HEK293 (cell line): ENCODE measurements around the gene SYNPO2L.
"Not testable (repeated sequence)": the region's sequence is repeated elsewhere in the genome, so short reads cannot be mapped to it uniquely, and the experiment has no call there.

Experiments
- CTCF ChIA-PET: fragments of 350-600 bp; formaldehyde crosslinking; extraction: SDS; loops from one replicate; lab custom pipeline; 2021; ENCODE audit warnings: antibody characterized with exemption; lab: Yijun Ruan, JAX
- POLR2A ChIA-PET: fragments of 300-600 bp; formaldehyde crosslinking; extraction: SDS; loops from one replicate; lab custom pipeline; 2020; ENCODE audit warnings: antibody characterized with exemption, inconsistent platforms; lab: Yijun Ruan, JAX
- H3K27ac ChIP-seq: fragments of 200-500 bp; sonication (Bioruptor generic); 2 replicates; pipeline ENCODE4 v1.5.1; 2014; ENCODE audit warnings: low read depth, low read length, control low read depth, inconsistent platforms; ENCODE audit errors: extremely low read depth
- H3K36me3 ChIP-seq, 2 experiments: fragments of 200-500 bp in 1 of 2; sonication (Bioruptor generic) in 1 of 2; 1 replicate in 1 of 2; 2 replicates in 1 of 2; pipeline ENCODE4 v1.5.1; 2014 to 2017; ENCODE audit warnings: inconsistent platforms in 2 of 2, low read length in 2 of 2; ENCODE audit not compliant: control insufficient read depth in 2 of 2, insufficient read depth in 1 of 2
- H3K4me1 ChIP-seq: fragments of 200-500 bp; sonication (Bioruptor generic); 2 replicates; pipeline ENCODE4 v1.5.1; 2014; ENCODE audit warnings: mild to moderate bottlenecking, low read length, inconsistent platforms; ENCODE audit not compliant: control insufficient read depth, insufficient read depth
- H3K4me3 ChIP-seq: 2 replicates; pipeline ENCODE4 v1.5.1; 2011; ENCODE audit warnings: low read depth, mild to moderate bottlenecking, control low read depth, low read length, moderate library complexity
- H3K9me3 ChIP-seq: fragments of 200-500 bp; sonication (Bioruptor generic); 2 replicates; pipeline ENCODE4 v1.5.1; 2014; ENCODE audit warnings: low read depth, low read length, inconsistent platforms; ENCODE audit not compliant: control insufficient read depth, insufficient read depth
- EGR2 ChIP-seq: fragments of 450-650 bp; formaldehyde crosslinking; IDR thresholded peaks from 2 replicates; pipeline ENCODE4 v1.5.1; 2016; ENCODE audit warnings: low read depth, missing biosample characterization, missing genetic modification characterization
- KLF1 ChIP-seq: fragments of 450-650 bp; formaldehyde crosslinking; IDR thresholded peaks from 2 replicates; pipeline ENCODE4 v1.5.1; 2016; ENCODE audit warnings: missing biosample characterization, missing genetic modification characterization
- REST ChIP-seq: fragments of 450-650 bp; formaldehyde crosslinking; IDR thresholded peaks from 2 replicates; pipeline ENCODE4 v1.5.1; 2016; ENCODE audit warnings: missing biosample characterization, missing genetic modification characterization
- SCRT2 ChIP-seq: fragments of 450-650 bp; formaldehyde crosslinking; IDR thresholded peaks from 2 replicates; pipeline ENCODE4 v1.5.1; 2016; ENCODE audit warnings: missing biosample characterization, missing genetic modification characterization
- SP7 ChIP-seq: fragments of 450-650 bp; formaldehyde crosslinking; IDR thresholded peaks from 2 replicates; pipeline ENCODE4 v1.5.1; 2016; ENCODE audit warnings: missing biosample characterization, missing genetic modification characterization
- ZBTB7A ChIP-seq: fragments of 450-650 bp; formaldehyde crosslinking; IDR thresholded peaks from 2 replicates; pipeline ENCODE4 v1.5.1; 2016; ENCODE audit warnings: low read depth, missing biosample characterization, missing genetic modification characterization
- ZFHX2 ChIP-seq: fragments of 450-650 bp; formaldehyde crosslinking; conservative IDR thresholded peaks from 2 replicates; pipeline ENCODE4 v1.5.1; 2016; ENCODE audit warnings: missing biosample characterization, missing genetic modification characterization
- ZNF140 ChIP-seq: fragments of 450-650 bp; formaldehyde crosslinking; IDR thresholded peaks from 2 replicates; pipeline ENCODE4 v1.5.1; 2016; ENCODE audit warnings: missing biosample characterization, missing genetic modification characterization
- ZNF488 ChIP-seq: fragments of 450-650 bp; formaldehyde crosslinking; IDR thresholded peaks from 2 replicates; pipeline ENCODE4 v1.5.1; 2016; ENCODE audit warnings: missing biosample characterization, missing genetic modification characterization
- ZNF501 ChIP-seq: fragments of 450-650 bp; formaldehyde crosslinking; IDR thresholded peaks from 2 replicates; pipeline ENCODE4 v1.5.1; 2016; ENCODE audit warnings: missing biosample characterization, missing genetic modification characterization
- ZNF548 ChIP-seq: fragments of 450-650 bp; formaldehyde crosslinking; IDR thresholded peaks from 2 replicates; pipeline ENCODE4 v1.5.1; 2016; ENCODE audit warnings: missing biosample characterization, missing genetic modification characterization
- TF ChIP-seq, protein P1 (sequence below): fragments of 450-650 bp; formaldehyde crosslinking; IDR thresholded peaks from 2 replicates; pipeline ENCODE4 v1.5.1; 2016; ENCODE audit warnings: missing biosample characterization, missing genetic modification characterization, borderline replicate concordance

The SYNPO2L gene

GRCh38 chr10:73623056-73623455 is 32.8 kb downstream of the SYNPO2L start:
- H3K4me3 ChIP-seq: no peak overlapping the region

GRCh38 chr10:73620974-73621373 is 34.9 kb downstream of the SYNPO2L start:
- ChIA-PET POLR2A (interaction anchor here (0.6 kb wide), 1 partner anchor 10 kb away, joined by 3 read pairs; no protein-coding TSS in a partner anchor), CTCF (interaction anchor here (1.0 kb wide), 1 partner anchor 91 kb away, joined by 4 read pairs; no protein-coding TSS in a partner anchor)
- not testable (repeated sequence) for H3K9me3 ChIP-seq, H3K27ac ChIP-seq, H3K36me3 ChIP-seq, H3K4me1 ChIP-seq, H3K4me3 ChIP-seq

More at GRCh38 chr10:73623056-73623455, 32.8 kb downstream of the SYNPO2L start:
- H3K36me3 ChIP-seq: no peaks in the 10 kb centered on the region; a peak in 1 of 3 replicates
- ChIA-PET POLR2A (interaction anchor here (0.8 kb wide), 1 partner anchor 69 kb away, joined by 3 read pairs; no protein-coding TSS in a partner anchor), CTCF (interaction anchor here (0.6 to 1.9 kb wide), 2 partner anchors 21 to 37 kb away, joined by 3 to 4 read pairs; no protein-coding TSS in a partner anchor)
- no peak overlapping the region for H3K27ac ChIP-seq
- no peaks in the 10 kb centered on the region for H3K9me3 ChIP-seq
- TF ChIP-seq ZFHX2 (tag by site-specific recombination) (no peak), ZNF548 (tag by site-specific recombination) (no peak), ZNF501 (tag by site-specific recombination) (no peak)
- TF ChIP-seq, protein P1, sequence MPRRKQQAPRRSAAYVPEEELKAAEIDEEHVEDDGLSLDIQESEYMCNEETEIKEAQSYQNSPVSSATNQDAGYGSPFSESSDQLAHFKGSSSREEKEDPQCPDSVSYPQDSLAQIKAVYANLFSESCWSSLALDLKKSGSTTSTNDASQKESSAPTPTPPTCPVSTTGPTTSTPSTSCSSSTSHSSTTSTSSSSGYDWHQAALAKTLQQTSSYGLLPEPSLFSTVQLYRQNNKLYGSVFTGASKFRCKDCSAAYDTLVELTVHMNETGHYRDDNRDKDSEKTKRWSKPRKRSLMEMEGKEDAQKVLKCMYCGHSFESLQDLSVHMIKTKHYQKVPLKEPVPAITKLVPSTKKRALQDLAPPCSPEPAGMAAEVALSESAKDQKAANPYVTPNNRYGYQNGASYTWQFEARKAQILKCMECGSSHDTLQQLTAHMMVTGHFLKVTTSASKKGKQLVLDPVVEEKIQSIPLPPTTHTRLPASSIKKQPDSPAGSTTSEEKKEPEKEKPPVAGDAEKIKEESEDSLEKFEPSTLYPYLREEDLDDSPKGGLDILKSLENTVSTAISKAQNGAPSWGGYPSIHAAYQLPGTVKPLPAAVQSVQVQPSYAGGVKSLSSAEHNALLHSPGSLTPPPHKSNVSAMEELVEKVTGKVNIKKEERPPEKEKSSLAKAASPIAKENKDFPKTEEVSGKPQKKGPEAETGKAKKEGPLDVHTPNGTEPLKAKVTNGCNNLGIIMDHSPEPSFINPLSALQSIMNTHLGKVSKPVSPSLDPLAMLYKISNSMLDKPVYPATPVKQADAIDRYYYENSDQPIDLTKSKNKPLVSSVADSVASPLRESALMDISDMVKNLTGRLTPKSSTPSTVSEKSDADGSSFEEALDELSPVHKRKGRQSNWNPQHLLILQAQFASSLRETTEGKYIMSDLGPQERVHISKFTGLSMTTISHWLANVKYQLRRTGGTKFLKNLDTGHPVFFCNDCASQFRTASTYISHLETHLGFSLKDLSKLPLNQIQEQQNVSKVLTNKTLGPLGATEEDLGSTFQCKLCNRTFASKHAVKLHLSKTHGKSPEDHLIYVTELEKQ (tag by site-specific recombination): no peak
- H3K4me1 ChIP-seq: no peaks in the 10 kb centered on the region

DNA sequence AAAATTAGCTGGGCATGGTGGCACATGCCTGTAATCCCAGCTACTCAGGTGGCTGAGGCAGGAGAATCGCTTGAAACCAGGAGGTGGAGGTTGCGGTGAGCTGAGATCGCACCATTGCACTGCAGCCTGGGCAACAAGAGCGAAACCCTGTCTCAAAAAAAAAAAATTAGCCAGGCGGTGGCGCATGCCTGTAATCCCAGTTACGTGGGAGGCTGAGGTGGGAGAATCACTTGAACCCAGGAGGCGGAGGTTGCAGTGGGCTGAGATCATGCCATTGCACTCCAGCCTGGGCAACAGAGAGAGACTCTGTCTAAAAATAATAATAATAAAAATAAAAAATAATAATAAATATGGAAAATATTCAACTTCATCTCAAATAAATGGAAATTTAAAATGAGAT is 38.7 kb downstream of the SYNPO2L start:
- POLR2A ChIA-PET, CTCF ChIA-PET, H3K4me1 ChIP-seq, H3K9me3 ChIP-seq, H3K4me3 ChIP-seq, H3K27ac ChIP-seq, H3K36me3 ChIP-seq: not testable (repeated sequence)
- TF ChIP-seq ZFHX2 (tag by site-specific recombination) (peak; percentile 78), ZBTB7A (peak; percentile 3; the same call in 1 of the 2 replicates), EGR2 (tag by site-specific recombination) (peak; percentile 92)

- Histone ChIP-seq H3K9me3 (no peaks in the 10 kb centered on the region), H3K4me1 (no peaks in the 10 kb centered on the region), H3K27ac (no peak overlapping the region), H3K36me3 (peaks cover 0 to 3% of the 10 kb centered on the region in 2 experiments; a peak in 1 of 3 replicates), H3K4me3 (no peak overlapping the region)
- CTCF ChIA-PET: no interaction called here
- POLR2A ChIA-PET: no interaction called here
- TF ChIP-seq SP7 (tag by site-specific recombination) (no peak), ZNF488 (tag by site-specific recombination) (no peak), SCRT2 (no peak), KLF1 (tag by site-specific recombination) (no peak), ZNF140 (tag by site-specific recombination) (no peak), REST (tag by site-specific recombination) (no peak)
- TF ChIP-seq, all 188 proteins: peak for 0
These were observed 41.1 kb downstream of the SYNPO2L start for GRCh38 chr10:73614720-73615119.
